HepG2 (cell line): ENCODE data around the gene CDC34. TPM values are rescaled to one million over a fixed set of nuclear protein-coding genes. Genes with fewer than 3 reads are reported as not detected.
A peak's percentile ranks its signal among the peaks of the same experiment; 100 is the strongest.

Experiments
- GRHL1 ChIP-seq: sonication (generic); formaldehyde crosslinking; conservative IDR thresholded peaks from 2 replicates; pipeline ENCODE4 v1.8.0; 2022; ENCODE audit warnings: missing genetic modification reagents
- MIER2 ChIP-seq: IDR thresholded peaks from 2 replicates; pipeline ENCODE4 v1.6.1; 2016; ENCODE audit warnings: missing biosample characterization, missing genetic modification reagents
- MLXIP ChIP-seq: sonication (generic); formaldehyde crosslinking; IDR thresholded peaks from 2 replicates; pipeline ENCODE4 v1.9.0; 2021; ENCODE audit warnings: missing genetic modification reagents, borderline replicate concordance
- NCOR1 ChIP-seq: fragments of 200-600 bp; sonication (generic); IDR thresholded peaks from 2 replicates; pipeline ENCODE4 v1.7.0; 2017; ENCODE audit warnings: antibody characterized with exemption, low read length, borderline replicate concordance
- SMC3 ChIP-seq: IDR thresholded peaks from 2 replicates; pipeline ENCODE4 v1.6.1; 2011; ENCODE audit warnings: low read length, improper control_type of control experiment
- WIZ ChIP-seq: sonication (generic); formaldehyde crosslinking; IDR thresholded peaks from 2 replicates; pipeline ENCODE4 v1.5.1; 2020; ENCODE audit warnings: mild to moderate bottlenecking, missing genetic modification reagents
- ZBTB38 ChIP-seq: sonication (generic); formaldehyde crosslinking; IDR thresholded peaks from 2 replicates; pipeline ENCODE4 v1.5.1; 2020; ENCODE audit warnings: mild to moderate bottlenecking, missing genetic modification reagents
- ZC3H13 ChIP-seq: sonication (generic); formaldehyde crosslinking; IDR thresholded peaks from 2 replicates; pipeline ENCODE4 v1.8.1; 2023; ENCODE audit warnings: mild to moderate bottlenecking, missing genetic modification reagents, moderate library complexity
- ZFP36L2 ChIP-seq: sonication (generic); formaldehyde crosslinking; IDR thresholded peaks from 2 replicates; pipeline ENCODE4 v1.4.0; 2020; ENCODE audit warnings: missing genetic modification reagents
- ZHX2 ChIP-seq, 2 experiments: sonication (generic) in 1 of 2; formaldehyde crosslinking in 1 of 2; IDR thresholded peaks; 2 replicates each; pipeline versions ENCODE4 v1.6.1 to v1.9.0; 2014 to 2022; ENCODE audit warnings: antibody characterized with exemption in 1 of 2, borderline replicate concordance in 1 of 2, inconsistent platforms in 1 of 2, low read depth in 1 of 2, missing genetic modification reagents in 1 of 2
- ZNF10 ChIP-seq: sonication (generic); formaldehyde crosslinking; IDR thresholded peaks from 2 replicates; pipeline ENCODE4 v1.4.0; 2020; ENCODE audit warnings: mild to moderate bottlenecking, low read depth, missing genetic modification reagents, borderline replicate concordance
- ZNF451 ChIP-seq: sonication (generic); formaldehyde crosslinking; IDR thresholded peaks from 2 replicates; pipeline ENCODE4 v1.5.0; 2020; ENCODE audit warnings: mild to moderate bottlenecking, missing genetic modification reagents
- ZNF749 ChIP-seq: sonication (generic); formaldehyde crosslinking; IDR thresholded peaks from 2 replicates; pipeline ENCODE4 v1.8.0; 2022; ENCODE audit warnings: mild to moderate bottlenecking, missing genetic modification reagents, moderate library complexity, borderline replicate concordance
- ZNF800 ChIP-seq: sonication (generic); formaldehyde crosslinking; IDR thresholded peaks from 2 replicates; pipeline ENCODE4 v1.4.0; 2020; ENCODE audit warnings: missing genetic modification reagents
- ZNF879 ChIP-seq: sonication (generic); formaldehyde crosslinking; IDR thresholded peaks from 2 replicates; pipeline ENCODE4 v1.8.1; 2023; ENCODE audit warnings: missing genetic modification reagents
- polyA plus RNA-seq, 8 experiments: library from polyadenylated mRNA; depleted of rRNA in 3 of 8; stranded (reverse) in 7 of 8; unstranded in 1 of 8; fragments of >200 nt; fragmentation: Illumina TruSeq in 4 of 8; extraction: Trizol in 4 of 8; gene quantifications; 2 replicates each; pipeline versions ENCODE4 v1.2.1 to v1.2.3, GENCODE V29; 2011 to 2016; ENCODE audit warnings: low read depth in 4 of 8, missing spikeins in 1 of 8, mixed read lengths in 1 of 8; ENCODE audit not compliant: insufficient read depth in 1 of 8
- total RNA-seq, 5 experiments: library from RNA; depleted of rRNA; stranded (reverse); fragments of >200 nt; fragmentation: Illumina TruSeq; extraction: Trizol; gene quantifications; 2 replicates each; pipeline ENCODE4 v1.2.3, GENCODE V29; 2016; ENCODE audit warnings: low read depth in 1 of 5

CDC34 gene
- total and polyA plus RNA-seq, 2 of the 13 experiments (the other 11 are each of a cell fraction or from before 2014, with no cell fraction given): 138 to 150 TPM

GRCh38 chr19:591099-591958 lies 59.8 kb downstream of the CDC34 start (continued):
- TF ChIP-seq MLXIP (CRISPR knock-in tag): peak; percentile 87
- TF ChIP-seq ZNF10 (CRISPR knock-in tag): no peak
- TF ChIP-seq ZNF749: 0 out of 2 replicates have a peak, but pooled peaks have one; percentile 56
- TF ChIP-seq ZNF800: peak; percentile 88
- no peak for TF ChIP-seq NCOR1
- no peak for TF ChIP-seq ZNF451
- 0 out of 2 replicates have a peak, but pooled peaks have one; percentile 78 for TF ChIP-seq ZNF879
- TF ChIP-seq ZHX2 (IDR thresholded peaks at IDR 0.05; ENCODE audit: low read depth): no peak
- peak; percentile 88; the same call in 1 of the 2 replicates for TF ChIP-seq ZHX2 (CRISPR knock-in tag; IDR thresholded peaks at IDR 0.05; ENCODE audit: borderline replicate concordance)
- TF ChIP-seq SMC3: no peak
- TF ChIP-seq WIZ (CRISPR knock-in tag): peak; percentile 74
- 0 out of 2 replicates have a peak, but pooled peaks have one; percentile 32 for TF ChIP-seq ZC3H13 (CRISPR knock-in tag)
- 0 out of 2 replicates have a peak, but pooled peaks have one; percentile 66 for TF ChIP-seq ZFP36L2 (CRISPR knock-in tag)
- no peak for TF ChIP-seq GRHL1 (CRISPR knock-in tag)
- peak; percentile 94 for TF ChIP-seq MIER2 (CRISPR knock-in tag)
- peak; percentile 41; the same call in 1 of the 2 replicates for TF ChIP-seq ZBTB38 (CRISPR knock-in tag)
